Liver (tissue), 3 donors: Measurements from ENCODE around the gene NLRC5.
"Not testable (repeated sequence)": the region's sequence is repeated elsewhere in the genome, so short reads cannot be mapped to it uniquely, and the experiment has no call there.

ENCODE experiments used
- TAF1 ChIP-seq: conservative IDR thresholded peaks from 2 replicates; pipeline ENCODE4 v1.6.1; 2016; ENCODE audit warnings: antibody characterized with exemption, mild to moderate bottlenecking
- TF ChIP-seq, protein P1 (sequence below): fragments of 150-350 bp; IDR thresholded peaks from 2 replicates; pipeline ENCODE4 v1.5.1; 2017; ENCODE audit warnings: improper control_type of control experiment, low read depth, low read length; ENCODE audit not compliant: missing input control
- TF ChIP-seq, protein P2 (sequence below): IDR thresholded peaks from 2 replicates; pipeline ENCODE4 v1.6.1; 2016; ENCODE audit warnings: antibody characterized with exemption
- donor health status: healthy.
- donor health status: healthy.

GRCh38 chr16:57071081-57071732 lies 81.8 kb downstream of the NLRC5 start:
- TF ChIP-seq, protein P1, sequence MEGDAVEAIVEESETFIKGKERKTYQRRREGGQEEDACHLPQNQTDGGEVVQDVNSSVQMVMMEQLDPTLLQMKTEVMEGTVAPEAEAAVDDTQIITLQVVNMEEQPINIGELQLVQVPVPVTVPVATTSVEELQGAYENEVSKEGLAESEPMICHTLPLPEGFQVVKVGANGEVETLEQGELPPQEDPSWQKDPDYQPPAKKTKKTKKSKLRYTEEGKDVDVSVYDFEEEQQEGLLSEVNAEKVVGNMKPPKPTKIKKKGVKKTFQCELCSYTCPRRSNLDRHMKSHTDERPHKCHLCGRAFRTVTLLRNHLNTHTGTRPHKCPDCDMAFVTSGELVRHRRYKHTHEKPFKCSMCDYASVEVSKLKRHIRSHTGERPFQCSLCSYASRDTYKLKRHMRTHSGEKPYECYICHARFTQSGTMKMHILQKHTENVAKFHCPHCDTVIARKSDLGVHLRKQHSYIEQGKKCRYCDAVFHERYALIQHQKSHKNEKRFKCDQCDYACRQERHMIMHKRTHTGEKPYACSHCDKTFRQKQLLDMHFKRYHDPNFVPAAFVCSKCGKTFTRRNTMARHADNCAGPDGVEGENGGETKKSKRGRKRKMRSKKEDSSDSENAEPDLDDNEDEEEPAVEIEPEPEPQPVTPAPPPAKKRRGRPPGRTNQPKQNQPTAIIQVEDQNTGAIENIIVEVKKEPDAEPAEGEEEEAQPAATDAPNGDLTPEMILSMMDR = not testable (repeated sequence)
- not testable (repeated sequence) for TF ChIP-seq TAF1
- TF ChIP-seq, protein P2, sequence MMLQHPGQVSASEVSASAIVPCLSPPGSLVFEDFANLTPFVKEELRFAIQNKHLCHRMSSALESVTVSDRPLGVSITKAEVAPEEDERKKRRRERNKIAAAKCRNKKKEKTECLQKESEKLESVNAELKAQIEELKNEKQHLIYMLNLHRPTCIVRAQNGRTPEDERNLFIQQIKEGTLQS = not testable (repeated sequence)
